IPS-18c (cell line): ENCODE results near the gene GRIN3A.

Experiments used
- H3K4me3 ChIP-seq: 2 replicates; pipeline ENCODE4 v1.7.0; 2013; ENCODE audit warnings: low read depth, mild to moderate bottlenecking, low read length, moderate library complexity; ENCODE audit not compliant: insufficient read depth
- H3K9me3 ChIP-seq: one replicate; pipeline ENCODE4 v1.6.1; 2013; ENCODE audit warnings: mild to moderate bottlenecking, low read length, moderate library complexity; ENCODE audit not compliant: control insufficient read depth, insufficient read depth

The GRIN3A gene

GRCh38 chr9:101711330-101711941 lies 27.0 kb downstream of the GRIN3A start:
- no peak overlapping the region for H3K4me3 ChIP-seq
- no peaks in the 10 kb centered on the region for H3K9me3 ChIP-seq

GRCh38 chr9:101708855-101709254 lies 29.6 kb downstream of the GRIN3A start:
- Histone ChIP-seq H3K4me3 (no peak overlapping the region), H3K9me3 (no peaks in the 10 kb centered on the region)

- Histone ChIP-seq H3K9me3 (no peaks in the 10 kb centered on the region), H3K4me3 (no peak overlapping the region)
These were observed 30.7 kb downstream of the GRIN3A start for GRCh38 chr9:101707721-101708120.

- Histone ChIP-seq H3K4me3 (no peak overlapping the region), H3K9me3 (no peaks in the 10 kb centered on the region)
These were observed 31.4 kb downstream of the GRIN3A start for GRCh38 chr9:101706997-101707396.

- Histone ChIP-seq H3K4me3 (no peak overlapping the region), H3K9me3 (no peaks in the 10 kb centered on the region)
These were observed 32.1 kb downstream of the GRIN3A start for GRCh38 chr9:101706261-101706798.

- Histone ChIP-seq H3K4me3 (peak overlapping the region; percentile 46; the same call in 1 of the 2 replicates), H3K9me3 (no peaks in the 10 kb centered on the region)
These were observed 33.2 kb downstream of the GRIN3A start for GRCh38 chr9:101705135-101705661.

GRCh38 chr9:101702257-101702656 lies 36.2 kb downstream of the GRIN3A start:
- H3K9me3 ChIP-seq: no peaks in the 10 kb centered on the region
- no peak overlapping the region for H3K4me3 ChIP-seq

GRCh38 chr9:101693546-101694336 lies 44.7 kb downstream of the GRIN3A start:
- H3K9me3 ChIP-seq: no peaks in the 10 kb centered on the region

GRCh38 chr9:101691657-101692056 lies 46.8 kb downstream of the GRIN3A start:
- no peaks in the 10 kb centered on the region for H3K9me3 ChIP-seq
- H3K4me3 ChIP-seq: no peak overlapping the region

More at GRCh38 chr9:101693546-101694336, 44.7 kb downstream of the GRIN3A start:
- no peak overlapping the region for H3K4me3 ChIP-seq

- H3K4me3 ChIP-seq: no peak overlapping the region
These were observed 49.4 kb downstream of the GRIN3A start for GRCh38 chr9:101689039-101689438.

GRCh38 chr9:101684665-101685064 lies 53.8 kb downstream of the GRIN3A start:
- no peak overlapping the region for H3K4me3 ChIP-seq
- H3K9me3 ChIP-seq: no peaks in the 10 kb centered on the region

More at GRCh38 chr9:101689039-101689438, 49.4 kb downstream of the GRIN3A start:
- no peaks in the 10 kb centered on the region for H3K9me3 ChIP-seq

GRCh38 chr9:101683236-101683635 lies 55.2 kb downstream of the GRIN3A start:
- Histone ChIP-seq H3K9me3 (no peaks in the 10 kb centered on the region), H3K4me3 (no peak overlapping the region)

- Histone ChIP-seq H3K4me3 (no peak overlapping the region), H3K9me3 (no peaks in the 10 kb centered on the region)
These were observed 60.6 kb downstream of the GRIN3A start for GRCh38 chr9:101677861-101678260.

GRCh38 chr9:101675341-101675740 lies 63.1 kb downstream of the GRIN3A start:
- no peaks in the 10 kb centered on the region for H3K9me3 ChIP-seq
- H3K4me3 ChIP-seq: no peak overlapping the region

- Histone ChIP-seq H3K4me3 (no peak overlapping the region), H3K9me3 (no peaks in the 10 kb centered on the region)
These were observed 64.3 kb downstream of the GRIN3A start for GRCh38 chr9:101674165-101674564.

GRCh38 chr9:101673642-101674041 lies 64.8 kb downstream of the GRIN3A start:
- H3K9me3 ChIP-seq: no peaks in the 10 kb centered on the region
- no peak overlapping the region for H3K4me3 ChIP-seq

GRCh38 chr9:101671567-101671966 lies 66.9 kb downstream of the GRIN3A start:
- Histone ChIP-seq H3K4me3 (no peak overlapping the region), H3K9me3 (no peaks in the 10 kb centered on the region)

- no peak overlapping the region for H3K4me3 ChIP-seq
- no peaks in the 10 kb centered on the region for H3K9me3 ChIP-seq
These were observed 70.0 kb downstream of the GRIN3A start for GRCh38 chr9:101668421-101668820.
